HG03378 (cell line): Measurements from ENCODE around the gene PLCL1.

Source experiments
- ATAC-seq: cut with Tn5 transposase; IDR thresholded peaks from one replicate; pipeline ENCODE4 v1.9.1; 2021; ENCODE audit warnings: mild to moderate bottlenecking, moderate library complexity; ENCODE audit not compliant: unreplicated experiment

The PLCL1 gene

GRCh38 chr2:198053148-198053547, 248.8 kb downstream of the PLCL1 start:
- ATAC-seq = no peak

GRCh38 chr2:198053776-198054175, 249.4 kb downstream of the PLCL1 start:
- no peak for ATAC-seq

- ATAC-seq = peak; percentile 75
Observed at GRCh38 chr2:198054299-198054698, 249.9 kb downstream of the PLCL1 start.

GRCh38 chr2:198055716-198056115, 251.3 kb downstream of the PLCL1 start:
- no peak for ATAC-seq

- ATAC-seq = no peak
Observed at GRCh38 chr2:198056836-198057235, 252.4 kb downstream of the PLCL1 start.

GRCh38 chr2:198059800-198060199, 255.4 kb downstream of the PLCL1 start:
- no peak for ATAC-seq

GRCh38 chr2:198060277-198060676, 255.9 kb downstream of the PLCL1 start:
- ATAC-seq = no peak

- ATAC-seq = no peak
Observed at GRCh38 chr2:198062826-198063225, 258.4 kb downstream of the PLCL1 start.

GRCh38 chr2:198063242-198063641, 258.8 kb downstream of the PLCL1 start:
- no peak for ATAC-seq

GRCh38 chr2:198065322-198065721, 260.9 kb downstream of the PLCL1 start:
- no peak for ATAC-seq

GRCh38 chr2:198066597-198066996, 262.2 kb downstream of the PLCL1 start:
- no peak for ATAC-seq

GRCh38 chr2:198072655-198073054, 268.3 kb downstream of the PLCL1 start:
- ATAC-seq = no peak

- ATAC-seq = no peak
Observed at GRCh38 chr2:198073253-198073652, 268.9 kb downstream of the PLCL1 start.

GRCh38 chr2:198077477-198077876, 273.1 kb downstream of the PLCL1 start:
- no peak for ATAC-seq

GRCh38 chr2:198080879-198081765, 276.7 kb downstream of the PLCL1 start:
- no peak for ATAC-seq

- ATAC-seq = no peak
Observed at GRCh38 chr2:198084156-198084555, 279.8 kb downstream of the PLCL1 start.

- ATAC-seq = no peak
Observed at GRCh38 chr2:198096002-198096401, 291.6 kb downstream of the PLCL1 start.

- no peak for ATAC-seq
Observed at GRCh38 chr2:198096965-198097364, 292.6 kb downstream of the PLCL1 start.

- no peak for ATAC-seq
Observed at GRCh38 chr2:198097630-198098029, 293.2 kb downstream of the PLCL1 start.

- ATAC-seq = no peak
Observed at GRCh38 chr2:198098386-198098785, 294.0 kb downstream of the PLCL1 start.

- ATAC-seq = no peak
Observed at GRCh38 chr2:198098918-198099317, 294.5 kb downstream of the PLCL1 start.

- ATAC-seq = no peak
Observed at GRCh38 chr2:198100346-198100745, 296.0 kb downstream of the PLCL1 start.

GRCh38 chr2:198101688-198102087, 297.3 kb downstream of the PLCL1 start:
- ATAC-seq = no peak
